Suprapubic skin (tissue), 4 donors: ENCODE results near the gene GPAT2.
"Not testable (repeated sequence)": the region's sequence is repeated elsewhere in the genome, so short reads cannot be mapped to it uniquely, and the experiment has no call there.

Experiments used
- EP300 ChIP-seq: sonication (generic); formaldehyde crosslinking; IDR thresholded peaks from one replicate; pipeline ENCODE4 v1.6.1; 2017; ENCODE audit warnings: antibody characterized with exemption
- POLR2AphosphoS5 ChIP-seq, 3 donors: sonication (generic); formaldehyde crosslinking; IDR thresholded peaks; one replicate each; pipeline ENCODE4 v1.6.1; 2017; ENCODE audit warnings: antibody characterized with exemption in 3 of 3
- TF ChIP-seq, protein P1 (sequence below), 2 donors: fragments of 200-600 bp in 1 of 2; fragments of 450-650 bp in 1 of 2; sonication (generic) in 1 of 2; IDR thresholded peaks; one replicate each; pipeline ENCODE4 v1.5.1; 2016 to 2019; ENCODE audit warnings: antibody characterized with exemption in 2 of 2, mild to moderate bottlenecking in 1 of 2, moderate library complexity in 1 of 2

- not testable (repeated sequence) for TF ChIP-seq EP300; POLR2AphosphoS5 (IDR thresholded peaks at IDR 0.05)
- TF ChIP-seq, protein P1, sequence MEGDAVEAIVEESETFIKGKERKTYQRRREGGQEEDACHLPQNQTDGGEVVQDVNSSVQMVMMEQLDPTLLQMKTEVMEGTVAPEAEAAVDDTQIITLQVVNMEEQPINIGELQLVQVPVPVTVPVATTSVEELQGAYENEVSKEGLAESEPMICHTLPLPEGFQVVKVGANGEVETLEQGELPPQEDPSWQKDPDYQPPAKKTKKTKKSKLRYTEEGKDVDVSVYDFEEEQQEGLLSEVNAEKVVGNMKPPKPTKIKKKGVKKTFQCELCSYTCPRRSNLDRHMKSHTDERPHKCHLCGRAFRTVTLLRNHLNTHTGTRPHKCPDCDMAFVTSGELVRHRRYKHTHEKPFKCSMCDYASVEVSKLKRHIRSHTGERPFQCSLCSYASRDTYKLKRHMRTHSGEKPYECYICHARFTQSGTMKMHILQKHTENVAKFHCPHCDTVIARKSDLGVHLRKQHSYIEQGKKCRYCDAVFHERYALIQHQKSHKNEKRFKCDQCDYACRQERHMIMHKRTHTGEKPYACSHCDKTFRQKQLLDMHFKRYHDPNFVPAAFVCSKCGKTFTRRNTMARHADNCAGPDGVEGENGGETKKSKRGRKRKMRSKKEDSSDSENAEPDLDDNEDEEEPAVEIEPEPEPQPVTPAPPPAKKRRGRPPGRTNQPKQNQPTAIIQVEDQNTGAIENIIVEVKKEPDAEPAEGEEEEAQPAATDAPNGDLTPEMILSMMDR (IDR thresholded peaks at IDR 0.05), result not testable (repeated sequence)
Observed at GRCh38 chr2:96063116-96063899, 28.6 kb upstream of the GPAT2 start.
